Mesodermal cell (in vitro differentiated cells): ENCODE data around the gene RIPPLY3.
"Not testable (repeated sequence)": the region's sequence is repeated elsewhere in the genome, so short reads cannot be mapped to it uniquely, and the experiment has no call there.

Source experiments
- H3K27ac ChIP-seq: 2 replicates; pipeline ENCODE4 v1.7.0; 2013; ENCODE audit warnings: mild to moderate bottlenecking, low read depth, low read length, moderate library complexity; ENCODE audit not compliant: severe bottlenecking
- H3K36me3 ChIP-seq: 2 replicates; pipeline ENCODE4 v1.7.1; 2013; ENCODE audit warnings: mild to moderate bottlenecking, low read length, moderate library complexity; ENCODE audit not compliant: control insufficient read depth, insufficient read depth
- H3K4me1 ChIP-seq: one replicate; pipeline ENCODE4 v1.7.1; 2013; ENCODE audit warnings: mild to moderate bottlenecking, low read length; ENCODE audit not compliant: insufficient read depth, control insufficient read depth, poor library complexity, severe bottlenecking
- H3K4me3 ChIP-seq: 2 replicates; pipeline ENCODE4 v1.7.0; 2013; ENCODE audit warnings: low read length, control low read depth, mild to moderate bottlenecking; ENCODE audit not compliant: insufficient read depth, poor library complexity, severe bottlenecking; ENCODE audit errors: extremely low read depth
- H3K9me3 ChIP-seq: 2 replicates; pipeline ENCODE4 v1.7.1; 2013; ENCODE audit warnings: mild to moderate bottlenecking, low read length, moderate library complexity; ENCODE audit not compliant: control insufficient read depth
- WGBS, 2 experiments: methylation state at CpG; one replicate each; pipeline ENCODE4 v1.1.5; 2013; ENCODE audit warnings: missing lambda C conversion rate in 2 of 2; ENCODE audit not compliant: insufficient coverage in 2 of 2; 5-methylcytosine and 5-hydroxymethylcytosine counted together

The RIPPLY3 gene

DNA sequence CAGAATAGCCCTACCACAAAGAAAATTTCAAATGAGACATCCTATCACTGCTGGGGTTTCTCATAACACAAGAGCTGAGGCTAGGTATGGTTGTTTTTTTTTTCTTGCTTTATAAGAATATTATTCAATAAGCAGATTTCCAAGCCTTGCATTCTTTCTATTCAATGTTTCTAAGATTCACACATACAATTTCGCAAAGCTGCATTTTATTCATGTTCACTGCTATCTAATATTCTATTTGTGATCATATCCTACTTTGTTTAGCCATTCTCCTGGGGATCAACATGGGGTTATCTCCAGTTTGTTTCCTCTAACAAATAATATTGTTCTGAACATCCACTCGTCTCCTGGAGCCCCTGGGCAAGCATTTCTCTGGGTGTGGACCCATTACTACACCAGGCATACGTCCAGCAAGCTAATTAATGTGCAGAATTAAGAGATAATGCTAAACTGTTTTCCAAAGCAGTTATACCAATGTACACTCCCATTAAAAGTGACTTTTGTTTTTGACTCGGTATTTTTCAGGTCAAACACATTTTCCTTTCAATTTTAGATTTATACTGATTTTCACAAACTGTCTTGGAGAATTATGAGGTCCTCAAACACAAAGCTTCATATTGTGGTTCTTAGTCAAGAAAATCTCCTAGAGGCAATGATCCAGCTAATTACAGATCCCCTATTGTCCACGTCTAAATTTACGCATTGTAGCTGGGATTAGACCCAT, 24.4 kb upstream of the RIPPLY3 start:
- no peaks in the 10 kb centered on the region for H3K4me1 ChIP-seq
- H3K27ac ChIP-seq, result no peak overlapping the region
- H3K9me3 ChIP-seq, result no peaks in the 10 kb centered on the region
- H3K4me3 ChIP-seq, result no peak overlapping the region
- WGBS, 2 experiments, result 77 to 100% methylated on average over 2 to 6 of the region's 6 CpGs
- no peaks in the 10 kb centered on the region for H3K36me3 ChIP-seq

DNA sequence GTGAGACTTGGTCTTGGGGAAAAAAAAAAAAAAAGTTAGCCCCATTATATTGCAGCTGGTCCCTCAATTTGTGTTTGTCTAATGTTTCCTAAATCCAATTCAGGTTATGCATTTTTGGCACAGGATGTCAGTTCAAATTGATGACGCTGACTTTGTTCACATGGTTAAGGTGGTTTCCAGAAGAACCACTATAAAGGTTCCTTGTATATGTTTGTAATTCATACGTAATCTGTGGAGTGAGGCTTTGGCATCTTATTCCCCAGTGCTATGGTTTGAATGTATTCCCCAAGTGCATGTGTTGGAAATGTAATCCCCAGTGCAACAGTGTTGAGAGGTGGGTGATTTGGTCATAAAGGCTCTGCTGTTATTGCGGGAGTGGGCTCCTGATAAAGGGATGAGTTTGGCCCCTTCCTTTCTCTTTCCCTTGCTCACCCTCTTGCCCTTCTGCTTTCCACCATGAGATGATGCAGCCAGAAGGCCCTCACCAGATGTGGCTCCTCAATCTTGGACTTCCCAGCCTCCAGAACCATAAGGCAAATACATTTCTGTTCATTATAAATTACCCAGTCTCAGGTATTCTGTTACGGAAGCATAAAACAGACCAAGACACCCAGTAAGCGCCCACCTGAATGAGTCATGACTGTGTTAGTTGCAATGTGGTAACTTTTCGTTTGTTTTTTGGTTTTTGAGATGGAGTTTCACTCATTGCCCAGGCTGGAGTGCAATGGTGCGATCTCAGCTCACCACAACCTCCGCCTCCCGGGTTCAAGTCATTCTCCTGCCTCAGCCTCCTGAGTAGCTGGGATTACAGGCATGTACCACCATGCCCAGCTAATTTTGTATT, 20.5 kb upstream of the RIPPLY3 start:
- no peak overlapping the region for H3K27ac ChIP-seq
- no peaks in the 10 kb centered on the region for H3K9me3 ChIP-seq
- no peaks in the 10 kb centered on the region for H3K4me1 ChIP-seq
- no peaks in the 10 kb centered on the region for H3K36me3 ChIP-seq
- H3K4me3 ChIP-seq, result no peak overlapping the region
- 95% methylated on average over 5 to 6 of the region's 9 CpGs for WGBS, 2 experiments

DNA sequence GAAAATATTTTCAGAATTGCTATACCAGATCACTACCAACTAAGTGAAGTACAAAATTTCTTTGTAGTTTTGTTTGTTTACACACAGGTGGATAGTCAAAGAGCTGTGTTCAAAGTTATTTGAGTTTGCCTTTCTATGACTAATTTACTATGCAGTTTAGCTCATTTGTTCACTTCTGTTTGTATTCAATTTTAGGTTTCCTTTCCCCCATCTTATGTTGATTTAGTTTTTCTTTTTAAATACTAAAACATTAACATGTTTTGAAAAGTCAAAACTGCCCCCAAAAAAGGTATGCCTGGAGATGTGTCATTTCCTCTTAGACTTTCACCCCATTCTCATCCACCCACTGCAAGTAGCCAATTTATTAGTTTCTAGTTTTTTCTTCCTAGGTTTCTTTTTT, 18.7 kb upstream of the RIPPLY3 start:
- H3K9me3 ChIP-seq, result no peaks in the 10 kb centered on the region
- no peak overlapping the region for H3K27ac ChIP-seq
- no peaks in the 10 kb centered on the region for H3K4me1 ChIP-seq
- no peaks in the 10 kb centered on the region for H3K36me3 ChIP-seq
- H3K4me3 ChIP-seq, result no peak overlapping the region

- no peak overlapping the region for H3K4me3 ChIP-seq
- WGBS, 2 experiments, result 79 to 89% methylated on average over 2 to 4 of the region's 4 CpGs
- H3K9me3 ChIP-seq, result no peaks in the 10 kb centered on the region
- no peaks in the 10 kb centered on the region for H3K4me1 ChIP-seq
- no peaks in the 10 kb centered on the region for H3K36me3 ChIP-seq
- H3K27ac ChIP-seq, result no peak overlapping the region
These were observed 18.0 kb upstream of the RIPPLY3 start for GRCh38 chr21:36988536-36988935.

- Histone ChIP-seq H3K4me3 (peak overlapping the region; percentile 53), H3K27ac (peak overlapping the region; percentile 88)
- H3K4me1 ChIP-seq, H3K9me3 ChIP-seq, H3K36me3 ChIP-seq: not testable (repeated sequence)
- 64 to 73% methylated on average over 18 of the region's 22 CpGs for WGBS, 2 experiments
These were observed 17.3 kb upstream of the RIPPLY3 start for GRCh38 chr21:36989199-36989698.

DNA sequence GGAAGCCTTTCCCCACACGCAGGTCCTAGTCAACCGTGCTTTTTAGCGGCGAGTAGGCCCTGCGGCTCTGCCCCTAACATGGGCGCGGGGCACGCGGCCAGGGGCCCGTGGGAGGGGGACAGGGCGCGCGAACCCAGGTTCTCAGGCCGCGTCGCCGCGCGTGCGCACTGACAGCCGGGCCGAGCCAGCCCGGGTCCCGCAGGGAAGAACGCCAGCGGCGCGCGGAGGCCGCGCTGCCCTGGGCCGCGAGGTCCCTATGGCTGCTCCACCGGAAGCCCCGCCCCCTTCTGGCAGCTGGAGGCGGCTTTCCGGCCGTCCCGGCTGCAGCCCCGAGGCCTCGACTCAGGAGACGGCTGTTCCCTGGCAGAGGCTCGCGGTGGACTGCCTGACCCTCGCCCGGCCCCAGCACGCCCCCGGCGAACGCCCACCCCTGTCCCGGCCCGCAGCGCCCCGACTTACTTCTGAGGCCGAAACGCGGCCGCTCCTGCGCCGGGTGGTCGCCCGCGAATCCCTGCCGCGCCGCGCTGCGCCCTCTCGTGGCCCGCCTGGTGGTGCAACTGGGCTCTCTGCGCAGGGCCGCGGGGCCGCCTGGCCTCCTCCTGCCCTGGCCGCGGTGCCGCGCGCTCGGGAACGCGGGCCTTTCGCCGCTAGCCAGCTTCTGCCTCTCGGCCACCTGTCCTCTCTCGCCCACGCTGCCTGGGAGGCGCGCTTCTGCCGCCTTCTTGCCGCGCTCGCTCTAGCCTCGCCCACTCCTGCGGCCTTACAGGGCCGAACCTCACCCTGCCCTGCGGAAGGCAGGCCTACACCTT, 16.6 kb upstream of the RIPPLY3 start:
- Histone ChIP-seq H3K27ac (peak overlapping the region; percentile 88), H3K9me3 (no peaks in the 10 kb centered on the region), H3K36me3 (no peaks in the 10 kb centered on the region), H3K4me3 (peak overlapping the region; percentile 53), H3K4me1 (no peaks in the 10 kb centered on the region)
- WGBS, 2 experiments, result 1% methylated on average over 86 to 92 of the region's 97 CpGs

- Histone ChIP-seq H3K27ac (peak overlapping the region; percentile 88), H3K4me3 (peak overlapping the region; percentile 53), H3K9me3 (no peaks in the 10 kb centered on the region), H3K4me1 (no peaks in the 10 kb centered on the region), H3K36me3 (no peaks in the 10 kb centered on the region)
- 37 to 71% methylated on average over 12 to 18 of the region's 21 CpGs for WGBS, 2 experiments
These were observed 15.8 kb upstream of the RIPPLY3 start for GRCh38 chr21:36990508-36991205.

DNA sequence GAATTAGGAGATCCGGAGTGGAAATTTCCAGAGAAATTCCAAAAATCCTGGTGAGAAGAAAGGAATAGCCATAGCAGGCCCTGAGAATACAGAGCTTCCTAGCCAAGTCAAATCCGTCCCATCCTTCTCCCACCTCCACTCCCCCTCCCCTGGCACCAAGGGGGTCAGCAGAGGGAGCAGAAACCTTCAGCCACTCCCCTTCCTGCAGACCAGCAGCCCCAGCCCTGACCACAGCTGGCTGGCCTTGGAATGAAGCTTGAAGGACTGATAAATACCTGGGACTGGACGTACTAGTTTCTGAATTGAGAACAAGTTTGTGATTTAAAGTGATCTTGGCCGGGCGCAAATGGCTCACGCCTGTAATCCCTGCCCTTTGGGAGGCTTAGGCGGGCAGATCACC, 13.8 kb upstream of the RIPPLY3 start:
- Histone ChIP-seq H3K9me3 (no peaks in the 10 kb centered on the region), H3K27ac (no peak overlapping the region), H3K4me3 (no peak overlapping the region), H3K36me3 (no peaks in the 10 kb centered on the region), H3K4me1 (no peaks in the 10 kb centered on the region)
- 83 to 89% methylated on average over 5 to 6 of the region's 7 CpGs for WGBS, 2 experiments

- Histone ChIP-seq H3K36me3 (no peaks in the 10 kb centered on the region), H3K9me3 (no peaks in the 10 kb centered on the region), H3K4me3 (no peak overlapping the region), H3K4me1 (no peaks in the 10 kb centered on the region), H3K27ac (no peak overlapping the region)
- WGBS, 2 experiments, result 92% methylated on average over 38 of the region's 38 CpGs
These were observed 11.9 kb upstream of the RIPPLY3 start for GRCh38 chr21:36994501-36995158.

GRCh38 chr21:36995285-36995684, 11.2 kb upstream of the RIPPLY3 start:
- H3K4me1 ChIP-seq, H3K9me3 ChIP-seq, H3K27ac ChIP-seq, H3K4me3 ChIP-seq, H3K36me3 ChIP-seq: not testable (repeated sequence)
- WGBS, 2 experiments, result 78 to 98% methylated on average over 6 to 10 of the region's 12 CpGs
